Measurements from ENCODE around the gene TANK.
A peak's percentile ranks its signal among the peaks of the same experiment; 100 is the strongest.
"Not testable (repeated sequence)": the region's sequence is repeated elsewhere in the genome, so short reads cannot be mapped to it uniquely, and the experiment has no call there.

Gene TANK

GRCh38 chr2:161233858-161234431, 73.7 kb downstream of the TANK start:
- no peak for DNase-seq (ENCODE audit: low read depth)

GRCh38 chr2:161234627-161235026, 74.4 kb downstream of the TANK start:
- DNase-seq (ENCODE audit: low read depth): no peak

- DNase-seq (ENCODE audit: low read depth): no peak
Measured at GRCh38 chr2:161237392-161238264, 77.4 kb downstream of the TANK start.

GRCh38 chr2:161238265-161238559, 78.0 kb downstream of the TANK start:
- no peak for DNase-seq (ENCODE audit: low read depth)

- no peak for DNase-seq (ENCODE audit: low read depth)
Measured at GRCh38 chr2:161238560-161239325, 78.5 kb downstream of the TANK start.

GRCh38 chr2:161239326-161240109, 79.3 kb downstream of the TANK start:
- no peak for DNase-seq (ENCODE audit: low read depth)

- no peak for DNase-seq (ENCODE audit: low read depth)
Measured at GRCh38 chr2:161241894-161242293, 81.7 kb downstream of the TANK start.

GRCh38 chr2:161243312-161243711, 83.1 kb downstream of the TANK start:
- DNase-seq (ENCODE audit: low read depth): no peak

GRCh38 chr2:161243905-161244304, 83.7 kb downstream of the TANK start:
- no peak for DNase-seq (ENCODE audit: low read depth)

- not testable (repeated sequence) for DNase-seq (ENCODE audit: low read depth)
Measured at GRCh38 chr2:161244387-161245260, 84.4 kb downstream of the TANK start.

GRCh38 chr2:161245261-161245553, 85.0 kb downstream of the TANK start:
- no peak for DNase-seq (ENCODE audit: low read depth)

- DNase-seq (ENCODE audit: low read depth): no peak
Measured at GRCh38 chr2:161245671-161246070, 85.4 kb downstream of the TANK start.

GRCh38 chr2:161246281-161246680, 86.1 kb downstream of the TANK start:
- DNase-seq (ENCODE audit: low read depth): no peak

- peak; percentile 45 for DNase-seq (ENCODE audit: low read depth)
Measured at GRCh38 chr2:161250864-161251436, 90.7 kb downstream of the TANK start.

GRCh38 chr2:161257123-161257952, 97.1 kb downstream of the TANK start:
- no peak for DNase-seq (ENCODE audit: low read depth)

GRCh38 chr2:161265874-161266273, 105.6 kb downstream of the TANK start:
- DNase-seq (ENCODE audit: low read depth): no peak

- no peak for DNase-seq (ENCODE audit: low read depth)
Measured at GRCh38 chr2:161269111-161269510, 108.9 kb downstream of the TANK start.

- DNase-seq (ENCODE audit: low read depth): peak; percentile 19
Measured at GRCh38 chr2:161273038-161273760, 113.0 kb downstream of the TANK start.

- DNase-seq (ENCODE audit: low read depth): not testable (repeated sequence)
Measured at GRCh38 chr2:161278564-161279229, 118.5 kb downstream of the TANK start.

All from HS-5 (cell line).